CD4-positive, alpha-beta T cell (primary cell): ENCODE results near the gene AFG1L. TPM values are rescaled to one million over a fixed set of nuclear protein-coding genes. Genes with fewer than 3 reads are reported as not detected.

Experiments
- ATAC-seq: fragments of 200-7000 bp; cut with Tn5 transposase; one replicate; pipeline ENCODE4 v1.10.0; 2022; ENCODE audit warnings: mild to moderate bottlenecking; ENCODE audit not compliant: poor library complexity
- CTCF ChIA-PET: fragments of 350-600 bp; sonication (Branson Sonifier 250); formaldehyde crosslinking; loops from one replicate; lab custom pipeline; 2021; ENCODE audit warnings: antibody characterized with exemption, inconsistent platforms; lab: Charles Lee
- POLR2A ChIA-PET: fragments of 350-600 bp; sonication (Branson Sonifier 250); formaldehyde crosslinking; loops from one replicate; lab custom pipeline; 2021; ENCODE audit warnings: antibody characterized with exemption, inconsistent platforms; lab: Charles Lee
- DNase-seq, 14 experiments: peaks; one replicate each; pipeline ENCODE4 v3.0.0-alpha.2; 2013 to 2020; ENCODE audit warnings: mixed read lengths in 2 of 14
- H3K27ac ChIP-seq, 2 donors: one replicate each; pipeline versions ENCODE4 v1.5.1 to v1.7.0; 2013; ENCODE audit warnings: low read length in 2 of 2, low read depth in 1 of 2, mild to moderate bottlenecking in 1 of 2
- H3K27me3 ChIP-seq, 2 experiments: 1 replicate in 1 of 2; 2 replicates in 1 of 2; pipeline versions ENCODE4 v1.6.1 to v1.7.0; 2013; ENCODE audit warnings: low read length in 2 of 2, control low read depth in 1 of 2, mild to moderate bottlenecking in 1 of 2, moderate library complexity in 1 of 2; ENCODE audit not compliant: insufficient read depth in 2 of 2, control insufficient read depth in 1 of 2
- H3K36me3 ChIP-seq: one replicate; pipeline ENCODE4 v1.6.1; 2013; ENCODE audit warnings: low read length, control low read depth; ENCODE audit not compliant: insufficient read depth
- H3K4me1 ChIP-seq: one replicate; pipeline ENCODE4 v1.6.1; 2013; ENCODE audit warnings: low read length, control low read depth; ENCODE audit not compliant: insufficient read depth
- H3K4me3 ChIP-seq: one replicate; pipeline ENCODE4 v1.5.1; 2013; ENCODE audit warnings: mild to moderate bottlenecking, low read length, moderate library complexity
- H3K9me3 ChIP-seq, 2 experiments: 1 replicate in 1 of 2; 2 replicates in 1 of 2; pipeline versions ENCODE4 v1.6.1 to v1.7.0; 2013; ENCODE audit warnings: low read length in 2 of 2, mild to moderate bottlenecking in 2 of 2, control low read depth in 1 of 2, moderate library complexity in 1 of 2; ENCODE audit not compliant: control insufficient read depth in 1 of 2, insufficient read depth in 1 of 2
- H3K27ac Mint-ChIP-seq: one replicate; pipeline ENCODE4 v1.8.0; 2020; ENCODE audit warnings: mixed read lengths
- H3K27me3 Mint-ChIP-seq: one replicate; pipeline ENCODE4 v1.8.0; 2021; ENCODE audit warnings: mixed read lengths
- H3K36me3 Mint-ChIP-seq: one replicate; pipeline ENCODE4 v1.8.0; 2021; ENCODE audit warnings: low read depth, mixed read lengths
- H3K4me1 Mint-ChIP-seq: one replicate; pipeline ENCODE4 v1.8.0; 2021; ENCODE audit warnings: low read depth, mixed read lengths
- H3K4me3 Mint-ChIP-seq: one replicate; pipeline ENCODE4 v1.8.0; 2020; ENCODE audit warnings: mild to moderate bottlenecking, mixed read lengths
- H3K9me3 Mint-ChIP-seq: one replicate; pipeline ENCODE4 v1.8.0; 2020; ENCODE audit warnings: mixed read lengths
- intact Hi-C, 2 experiments: fragments of 100-400 bp; cut with DNase I in 1 of 2; cut with micrococcal nuclease in 1 of 2; formaldehyde crosslinking; loops; one replicate each; pipeline versions ENCODE4 v1.15.1 to v1.9.0; 2023 to 2025; cut with DNase I, micrococcal nuclease
- total RNA-seq, 174 experiments: library from RNA in 2 of 174; stranded (reverse) in 2 of 174; gene quantifications; one replicate each; pipeline ENCODE4 v1.2.3 and lab custom pipeline; 2021 to 2026
- TF ChIP-seq, protein P1 (sequence below): fragments of 200-600 bp; IDR thresholded peaks from one replicate; pipeline ENCODE4 v1.8.0; 2022; ENCODE audit warnings: antibody characterized with exemption, mild to moderate bottlenecking

AFG1L gene
- total RNA-seq, 2 experiments from 2014 or later, result 3.0 to 3.9 TPM

DNA sequence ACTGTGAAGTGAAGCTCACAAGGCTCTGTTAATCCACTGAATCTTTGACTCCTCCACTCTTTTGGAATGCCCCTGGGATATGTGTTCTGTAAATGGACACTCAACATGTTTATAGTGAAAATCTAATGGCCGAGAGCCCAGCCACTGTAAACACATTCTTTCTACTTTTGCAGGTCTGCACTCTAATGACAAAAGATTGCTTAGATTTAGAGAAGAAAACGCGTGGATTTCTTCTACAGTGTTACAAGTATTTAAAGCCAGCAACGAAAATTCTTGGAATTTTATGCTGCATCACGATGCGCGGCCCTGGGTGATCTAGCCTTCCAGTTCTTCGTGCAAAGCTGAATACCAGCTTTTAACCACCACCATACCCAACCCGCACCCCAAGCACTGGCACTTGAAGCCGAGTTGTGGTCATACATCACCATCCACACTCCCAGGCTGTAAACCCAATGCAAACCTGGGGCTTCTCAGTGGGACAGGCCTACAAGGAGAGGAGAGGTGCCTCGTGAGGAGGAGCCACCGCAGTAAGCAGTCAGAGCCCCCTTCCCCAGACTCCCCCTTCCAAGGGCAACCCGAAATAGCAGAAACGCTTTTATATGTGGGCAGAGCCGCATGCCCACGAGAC, 262.1 kb downstream of the AFG1L start:
- intact Hi-C loops, result loop anchor here (1.0 to 5.0 kb wide), 8 partner anchors 35 to 885 kb away; partner anchors contain the start of genes ARMC2 (in 1 of the 2), CD164 (in 1 of the 2), PPIL6 (in 1 of the 2) and SCML4 (in 1 of the 2)
- CTCF ChIA-PET, result interaction anchor here (0.9 to 3.0 kb wide), 5 partner anchors 15 to 821 kb away, joined by 3 to 17 read pairs (median 3); no protein-coding TSS in a partner anchor

DNA sequence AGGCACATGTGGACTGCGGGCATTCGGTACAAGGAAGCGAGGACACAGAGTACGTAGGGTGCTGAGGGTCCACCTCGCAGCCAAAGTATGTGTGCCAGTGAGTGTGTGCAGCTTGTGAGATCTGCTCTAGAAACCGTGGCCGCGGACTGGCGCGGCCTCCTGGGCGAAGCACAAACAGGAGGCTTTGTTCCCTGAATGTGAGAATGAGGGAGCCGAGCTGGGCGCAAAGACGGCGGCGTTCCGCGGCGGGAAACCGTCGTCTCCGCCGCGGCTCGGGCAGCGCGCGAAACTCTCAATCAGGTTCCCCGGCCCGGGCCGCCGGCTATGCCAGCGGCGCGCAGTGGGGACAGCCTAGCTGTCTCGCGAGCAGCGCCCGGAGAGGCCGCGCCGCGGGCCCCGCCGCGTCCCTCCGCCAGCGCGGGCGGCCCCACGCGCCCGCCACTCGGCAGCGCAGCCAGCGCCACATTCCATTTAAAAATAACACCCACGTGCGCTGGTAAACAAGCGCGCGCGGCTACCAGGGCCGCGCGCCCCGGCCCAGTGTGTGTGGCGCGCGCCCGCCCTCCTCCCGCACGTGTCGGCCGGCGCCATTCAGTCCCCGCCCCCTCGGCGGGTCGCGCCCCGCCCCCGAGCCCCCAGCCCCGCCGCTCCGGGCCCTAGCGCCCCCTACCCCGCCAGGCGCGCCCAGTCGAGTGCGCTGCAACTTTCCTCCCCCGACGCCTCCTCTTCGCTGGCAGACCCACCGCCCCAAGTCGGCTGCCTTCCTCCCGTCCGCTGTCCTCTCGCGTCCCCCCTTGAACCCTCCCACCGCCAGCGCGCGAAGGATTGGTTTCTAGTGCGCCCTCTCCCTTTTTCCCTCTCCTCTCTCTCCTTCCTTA, 262.9 kb downstream of the AFG1L start:
- Mint-ChIP-seq H3K4me1 (peaks cover 12% of the 10 kb centered on the region), H3K9me3 (no peaks in the 10 kb centered on the region), H3K27ac (peak overlapping the region; percentile 100), H3K36me3 (peaks cover 23% of the 10 kb centered on the region), H3K27me3 (no peaks in the 10 kb centered on the region), H3K4me3 (peak overlapping the region; percentile 99)
- peak overlapping the region; percentile 99 for H3K4me3 ChIP-seq
- TF ChIP-seq, protein P1, sequence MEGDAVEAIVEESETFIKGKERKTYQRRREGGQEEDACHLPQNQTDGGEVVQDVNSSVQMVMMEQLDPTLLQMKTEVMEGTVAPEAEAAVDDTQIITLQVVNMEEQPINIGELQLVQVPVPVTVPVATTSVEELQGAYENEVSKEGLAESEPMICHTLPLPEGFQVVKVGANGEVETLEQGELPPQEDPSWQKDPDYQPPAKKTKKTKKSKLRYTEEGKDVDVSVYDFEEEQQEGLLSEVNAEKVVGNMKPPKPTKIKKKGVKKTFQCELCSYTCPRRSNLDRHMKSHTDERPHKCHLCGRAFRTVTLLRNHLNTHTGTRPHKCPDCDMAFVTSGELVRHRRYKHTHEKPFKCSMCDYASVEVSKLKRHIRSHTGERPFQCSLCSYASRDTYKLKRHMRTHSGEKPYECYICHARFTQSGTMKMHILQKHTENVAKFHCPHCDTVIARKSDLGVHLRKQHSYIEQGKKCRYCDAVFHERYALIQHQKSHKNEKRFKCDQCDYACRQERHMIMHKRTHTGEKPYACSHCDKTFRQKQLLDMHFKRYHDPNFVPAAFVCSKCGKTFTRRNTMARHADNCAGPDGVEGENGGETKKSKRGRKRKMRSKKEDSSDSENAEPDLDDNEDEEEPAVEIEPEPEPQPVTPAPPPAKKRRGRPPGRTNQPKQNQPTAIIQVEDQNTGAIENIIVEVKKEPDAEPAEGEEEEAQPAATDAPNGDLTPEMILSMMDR, result no peak
- no peaks in the 10 kb centered on the region for H3K27me3 ChIP-seq
- H3K27ac ChIP-seq, result peak overlapping the region; percentile 99 to 100
- ChIA-PET CTCF (interaction anchor here (0.9 to 3.0 kb wide), 5 partner anchors 16 to 825 kb away, joined by 3 to 17 read pairs (median 4); no protein-coding TSS in a partner anchor), POLR2A (interaction anchor here (0.7 to 5.5 kb wide), 37 partner anchors 8 to 1133 kb away, joined by 3 to 102 read pairs (median 7); partner anchors contain the start of genes AFG1L, AK9, ARMC2 and CD164)
- peaks cover 7% of the 10 kb centered on the region for H3K36me3 ChIP-seq
- peak; percentile 39 for ATAC-seq
- no peaks in the 10 kb centered on the region for H3K9me3 ChIP-seq
- intact Hi-C loops, result loop anchor here (1.0 to 5.0 kb wide), 10 partner anchors 35 to 885 kb away; partner anchors contain the start of genes CD164 (in 2 of the 2), CEP57L1 (in 2 of the 2), SESN1 (in 2 of the 2) and ARMC2 (in 1 of the 2)
- H3K4me1 ChIP-seq, result peaks cover 28% of the 10 kb centered on the region
- peak; percentile 67 to 95 (median 82) for DNase-seq

More for the DNA sequence above, 262.1 kb downstream of the AFG1L start:
- Mint-ChIP-seq H3K9me3 (no peaks in the 10 kb centered on the region), H3K27me3 (no peaks in the 10 kb centered on the region), H3K4me1 (peaks cover 5% of the 10 kb centered on the region), H3K4me3 (peak overlapping the region; percentile 99), H3K36me3 (peaks cover 17% of the 10 kb centered on the region), H3K27ac (peak overlapping the region; percentile 100)
- POLR2A ChIA-PET, result interaction anchor here (1.2 to 5.5 kb wide), 7 partner anchors 9 to 826 kb away, joined by 3 to 102 read pairs (median 37); partner anchors contain the start of genes ARMC2, CD164, CEP57L1 and SESN1
- H3K27me3 ChIP-seq, result no peaks in the 10 kb centered on the region
- ATAC-seq (no peak), DNase-seq (peak in 1 of 14 experiments; percentile 5)
- H3K9me3 ChIP-seq, result no peaks in the 10 kb centered on the region
- peaks cover 4% of the 10 kb centered on the region for H3K36me3 ChIP-seq
- H3K4me3 ChIP-seq, result peak overlapping the region; percentile 99
- H3K27ac ChIP-seq, result peak overlapping the region; percentile 43 to 71
- TF ChIP-seq, protein P1, result no peak
- peaks cover 21% of the 10 kb centered on the region for H3K4me1 ChIP-seq
